Thyroid gland (tissue), 4 donors: ENCODE data around the gene PDGFB.

ENCODE experiments used
- CTCF ChIP-seq, 6 experiments: fragments of 200-600 bp in 3 of 6; fragments of 450-650 bp in 3 of 6; sonication (generic) in 3 of 6; IDR thresholded peaks; one replicate each; pipeline ENCODE4 v1.5.1; 2016 to 2019; ENCODE audit warnings: antibody characterized with exemption in 6 of 6, mild to moderate bottlenecking in 2 of 6, inconsistent platforms in 1 of 6, moderate library complexity in 1 of 6
- POLR2A ChIP-seq, 2 donors: fragments of 450-650 bp; IDR thresholded peaks; one replicate each; pipeline ENCODE4 v1.6.1; 2017; ENCODE audit warnings: antibody characterized with exemption in 2 of 2, mild to moderate bottlenecking in 2 of 2, moderate library complexity in 1 of 2

GRCh38 chr22:39244496-39245129 lies at the start of gene PDGFB:
- no peak for TF ChIP-seq CTCF (IDR thresholded peaks at IDR 0.05)
- peak in 1 of 2 donors; percentile 55 for TF ChIP-seq POLR2A (IDR thresholded peaks at IDR 0.05)
